PC-3 (cell line): ENCODE measurements around the gene ATG5. TPM values are rescaled to one million over a fixed set of nuclear protein-coding genes. Genes with fewer than 3 reads are reported as not detected.

Experiments
- ATAC-seq: fragments of 200-7000 bp; cut with Tn5 transposase; 2 replicates; pipeline ENCODE4 v1.9.1; 2020; ENCODE audit warnings: mild to moderate bottlenecking, moderate library complexity
- BruUV-seq: library from RNA; stranded (reverse); fragments of 400-500 nt; replicated peaks from 2 replicates; lab custom pipeline; 2021; lab: Mats Ljungman, UMichigan
- CTCF ChIA-PET: fragments of 300-600 bp; sonication (Branson Sonifier 250); formaldehyde crosslinking; loops from one replicate; lab custom pipeline; 2022; ENCODE audit warnings: antibody characterized with exemption; lab: Charles Lee
- POLR2A ChIA-PET: fragments of 300-600 bp; sonication (Branson Sonifier 250); formaldehyde crosslinking; loops from one replicate; lab custom pipeline; 2022; ENCODE audit warnings: antibody characterized with exemption; ENCODE audit not compliant: unreplicated experiment; lab: Charles Lee
- DNase-seq: peaks from one replicate; pipeline ENCODE4 v3.0.0-alpha.2; 2015
- H2AFZ ChIP-seq: fragments of 300-600 bp; sonication (generic); 2 replicates; pipeline ENCODE4 v1.6.0; 2016; ENCODE audit warnings: antibody characterized with exemption, low read length
- H3F3A ChIP-seq: fragments of 300-600 bp; sonication (generic); one replicate; pipeline ENCODE4 v1.6.0; 2017; ENCODE audit warnings: antibody characterized with exemption, low read length, control low read depth, mild to moderate bottlenecking; ENCODE audit not compliant: unreplicated experiment
- H3K27ac ChIP-seq: fragments of 300-600 bp; sonication (generic); 2 replicates; pipeline ENCODE4 v1.5.1; 2016; ENCODE audit warnings: mild to moderate bottlenecking, low read length
- H3K27me3 ChIP-seq: fragments of 300-600 bp; sonication (generic); 2 replicates; pipeline ENCODE4 v1.6.1; 2016; ENCODE audit warnings: low read length, mixed read lengths
- H3K36me3 ChIP-seq: fragments of 300-600 bp; sonication (generic); 2 replicates; pipeline ENCODE4 v1.6.1; 2016; ENCODE audit warnings: low read depth, mixed run types, low read length, mixed read lengths
- H3K4me1 ChIP-seq: fragments of 300-600 bp; sonication (generic); 2 replicates; pipeline ENCODE4 v1.5.1; 2016; ENCODE audit warnings: low read length; ENCODE audit not compliant: insufficient read depth
- H3K4me2 ChIP-seq: fragments of 300-600 bp; sonication (generic); 2 replicates; pipeline ENCODE4 v1.6.0; 2016; ENCODE audit warnings: low read length
- H3K4me3 ChIP-seq: fragments of 300-600 bp; sonication (generic); 2 replicates; pipeline ENCODE4 v1.5.1; 2016; ENCODE audit warnings: mild to moderate bottlenecking, low read length, mixed read lengths
- H3K79me2 ChIP-seq: fragments of 300-600 bp; sonication (generic); 2 replicates; pipeline ENCODE4 v1.6.1; 2017; ENCODE audit warnings: low read length, mixed read lengths
- H3K9ac ChIP-seq: fragments of 300-600 bp; sonication (generic); 2 replicates; pipeline ENCODE4 v1.6.0; 2016; ENCODE audit warnings: mild to moderate bottlenecking, low read length
- H3K9me2 ChIP-seq: fragments of 300-600 bp; sonication (generic); replicated peaks from 2 replicates; pipeline ENCODE4 v1.6.1; 2016; ENCODE audit warnings: mixed run types, low read length, mixed read lengths
- H3K9me3 ChIP-seq: fragments of 300-600 bp; sonication (generic); 2 replicates; pipeline ENCODE4 v1.6.1; 2016; ENCODE audit warnings: low read length, mixed read lengths
- H4K20me1 ChIP-seq: fragments of 300-600 bp; sonication (generic); 2 replicates; pipeline ENCODE4 v1.6.1; 2016; ENCODE audit warnings: low read length, mixed read lengths
- EZH2 ChIP-seq: fragments of 300-600 bp; sonication (generic); IDR thresholded peaks from one replicate; pipeline ENCODE4 v1.6.1; 2017; ENCODE audit warnings: antibody characterized with exemption, mild to moderate bottlenecking, low read length; ENCODE audit not compliant: unreplicated experiment
- EZH2phosphoT487 ChIP-seq: fragments of 300-600 bp; sonication (generic); IDR thresholded peaks from 2 replicates; pipeline ENCODE4 v1.6.1; 2018; ENCODE audit warnings: mild to moderate bottlenecking, antibody characterized with exemption, low read length, borderline replicate concordance
- intact Hi-C: fragments of 100-400 bp; cut with micrococcal nuclease; formaldehyde crosslinking; loops from 2 replicates; pipeline ENCODE4 v1.9.0; 2023
- total RNA-seq: library from RNA; depleted of rRNA; stranded (reverse); fragments of >200 nt; gene quantifications from 2 replicates; pipeline ENCODE4 v1.2.3, GENCODE V29; 2014
- TF ChIP-seq, protein P1 (sequence below): fragments of 300-600 bp; sonication (generic); conservative IDR thresholded peaks from 2 replicates; pipeline ENCODE4 v1.5.1; 2017; ENCODE audit warnings: antibody characterized with exemption, low read depth, mild to moderate bottlenecking, low read length

ATG5 gene
- total RNA-seq, 1 experiment from 2014 or later, result 38.8 TPM

DNA sequence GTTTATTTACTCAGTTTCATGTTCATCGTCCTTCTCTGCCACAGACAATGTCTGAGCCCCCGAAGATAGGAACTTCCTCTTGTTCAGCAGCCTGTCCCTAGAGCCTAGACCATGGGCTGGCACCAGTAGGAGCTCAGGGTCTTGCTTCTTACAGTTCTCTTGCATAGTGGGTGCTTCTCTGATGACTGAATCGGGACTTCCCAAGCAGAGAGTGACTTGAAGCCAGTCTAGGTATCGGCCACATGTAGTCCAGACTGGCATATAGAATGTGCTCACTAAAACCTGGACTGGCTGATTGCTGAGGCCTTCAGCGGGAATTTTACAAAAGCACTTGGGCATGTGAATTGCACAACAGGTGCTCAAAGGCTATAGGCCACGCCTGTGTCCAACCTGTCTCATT lies 187.4 kb downstream of the ATG5 start:
- ChIA-PET CTCF (no interaction called here), POLR2A (no interaction called here)
- Histone ChIP-seq H3K9me2 (no peaks in the 10 kb centered on the region), H3K9me3 (no peaks in the 10 kb centered on the region), H3K4me3 (no peak overlapping the region), H3K4me2 (no peak overlapping the region), H3K4me1 (peaks cover 25% of the 10 kb centered on the region), H3K36me3 (no peaks in the 10 kb centered on the region), H3K27me3 (no peaks in the 10 kb centered on the region), H3K79me2 (no peaks in the 10 kb centered on the region), H2AFZ (no peak overlapping the region), H3K9ac (no peak overlapping the region), H3F3A (no peaks in the 10 kb centered on the region), H3K27ac (no peak overlapping the region), H4K20me1 (no peaks in the 10 kb centered on the region)
- ATAC-seq (no peak), DNase-seq (no peak)
- TF ChIP-seq EZH2, result no peak
- TF ChIP-seq, protein P1, sequence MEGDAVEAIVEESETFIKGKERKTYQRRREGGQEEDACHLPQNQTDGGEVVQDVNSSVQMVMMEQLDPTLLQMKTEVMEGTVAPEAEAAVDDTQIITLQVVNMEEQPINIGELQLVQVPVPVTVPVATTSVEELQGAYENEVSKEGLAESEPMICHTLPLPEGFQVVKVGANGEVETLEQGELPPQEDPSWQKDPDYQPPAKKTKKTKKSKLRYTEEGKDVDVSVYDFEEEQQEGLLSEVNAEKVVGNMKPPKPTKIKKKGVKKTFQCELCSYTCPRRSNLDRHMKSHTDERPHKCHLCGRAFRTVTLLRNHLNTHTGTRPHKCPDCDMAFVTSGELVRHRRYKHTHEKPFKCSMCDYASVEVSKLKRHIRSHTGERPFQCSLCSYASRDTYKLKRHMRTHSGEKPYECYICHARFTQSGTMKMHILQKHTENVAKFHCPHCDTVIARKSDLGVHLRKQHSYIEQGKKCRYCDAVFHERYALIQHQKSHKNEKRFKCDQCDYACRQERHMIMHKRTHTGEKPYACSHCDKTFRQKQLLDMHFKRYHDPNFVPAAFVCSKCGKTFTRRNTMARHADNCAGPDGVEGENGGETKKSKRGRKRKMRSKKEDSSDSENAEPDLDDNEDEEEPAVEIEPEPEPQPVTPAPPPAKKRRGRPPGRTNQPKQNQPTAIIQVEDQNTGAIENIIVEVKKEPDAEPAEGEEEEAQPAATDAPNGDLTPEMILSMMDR, result no peak
- no peak for TF ChIP-seq EZH2phosphoT487
- intact Hi-C loops, result no loop called here
- BruUV-seq, result no TSS peak

GRCh38 chr6:106136845-106137244 lies 188.7 kb downstream of the ATG5 start:
- CTCF ChIA-PET, result no interaction called here

DNA sequence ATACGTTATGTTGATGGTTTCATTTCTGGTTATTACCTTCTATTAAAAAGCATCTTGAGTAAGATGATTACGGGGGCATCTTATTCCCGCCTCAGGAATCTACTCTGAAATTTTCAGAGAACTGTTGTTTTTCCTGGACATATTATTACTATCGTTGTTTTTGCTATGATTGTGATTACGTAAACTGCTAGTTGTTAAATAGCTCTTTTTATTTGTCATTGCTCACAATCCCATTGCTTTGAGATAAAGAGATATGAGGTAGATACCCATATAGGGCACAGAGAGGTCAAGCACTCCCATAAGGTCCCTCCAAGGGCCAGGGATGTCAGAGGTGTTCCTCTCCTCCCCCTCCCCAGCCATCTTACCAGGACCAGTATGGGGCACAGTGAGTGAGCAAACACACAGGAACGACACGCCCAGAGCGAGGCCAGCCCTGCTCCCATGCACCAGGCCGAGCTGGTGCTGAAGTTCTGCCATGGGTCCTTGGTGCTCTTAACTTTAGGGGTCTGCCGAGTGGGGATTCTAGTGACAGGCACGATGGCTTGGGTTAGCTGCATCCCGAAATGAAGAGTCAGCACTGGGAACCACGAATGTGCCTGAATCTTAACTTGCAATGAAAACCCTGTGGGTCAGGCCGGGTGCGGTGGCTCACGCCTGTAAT lies 189.5 kb downstream of the ATG5 start:
- no peaks in the 10 kb centered on the region for H3K27me3 ChIP-seq
- H3K79me2 ChIP-seq, result no peaks in the 10 kb centered on the region
- H3K27ac ChIP-seq, result peak overlapping the region; percentile 98
- DNase-seq, result no peak
- ChIA-PET CTCF (no interaction called here), POLR2A (interaction anchor here (0.7 kb wide), 1 partner anchor 351 kb away, joined by 3 read pairs; no protein-coding TSS in a partner anchor)
- H3F3A ChIP-seq, result no peaks in the 10 kb centered on the region
- H3K9ac ChIP-seq, result peak overlapping the region; percentile 74
- ATAC-seq, result no peak
- no peaks in the 10 kb centered on the region for H3K9me2 ChIP-seq
- BruUV-seq, result no TSS peak
- H2AFZ ChIP-seq, result peak overlapping the region; percentile 87
- H4K20me1 ChIP-seq, result no peaks in the 10 kb centered on the region
- no peaks in the 10 kb centered on the region for H3K9me3 ChIP-seq
- no peak for TF ChIP-seq EZH2phosphoT487
- TF ChIP-seq, protein P1, result no peak
- no peak for TF ChIP-seq EZH2
- intact Hi-C loops, result no loop called here
- peaks cover 25% of the 10 kb centered on the region for H3K4me1 ChIP-seq
- H3K4me2 ChIP-seq, result peak overlapping the region; percentile 77
- H3K4me3 ChIP-seq, result no peak overlapping the region
- no peaks in the 10 kb centered on the region for H3K36me3 ChIP-seq

More at GRCh38 chr6:106136845-106137244, 188.7 kb downstream of the ATG5 start:
- Histone ChIP-seq H3K9me3 (no peaks in the 10 kb centered on the region), H3K79me2 (no peaks in the 10 kb centered on the region), H3K4me3 (no peak overlapping the region), H3K27ac (no peak overlapping the region), H3K9ac (no peak overlapping the region), H3K27me3 (no peaks in the 10 kb centered on the region), H3K9me2 (no peaks in the 10 kb centered on the region), H3K36me3 (no peaks in the 10 kb centered on the region), H3K4me2 (no peak overlapping the region), H3K4me1 (peaks cover 25% of the 10 kb centered on the region), H4K20me1 (no peaks in the 10 kb centered on the region), H3F3A (no peaks in the 10 kb centered on the region), H2AFZ (no peak overlapping the region)
- intact Hi-C loops, result no loop called here
- POLR2A ChIA-PET, result no interaction called here
- TF ChIP-seq EZH2 (no peak), EZH2phosphoT487 (no peak)
- TF ChIP-seq, protein P1, result no peak
- no TSS peak for BruUV-seq
- ATAC-seq, result no peak
- no peak for DNase-seq
